BJ (cell line): ENCODE results near the gene ADRA2C. TPM values are rescaled to one million over a fixed set of nuclear protein-coding genes. Genes with fewer than 3 reads are reported as not detected.

Experiments
- CTCF ChIA-PET: fragments of 350-600 bp; formaldehyde crosslinking; extraction: SDS; loops from one replicate; lab custom pipeline; 2021; ENCODE audit warnings: antibody characterized with exemption, inconsistent platforms; lab: Yijun Ruan, JAX
- POLR2A ChIA-PET: fragments of 300-600 bp; sonication (Branson Sonifier 250); formaldehyde crosslinking; extraction: SDS; loops from one replicate; lab custom pipeline; 2021; ENCODE audit warnings: antibody characterized with exemption; lab: Charles Lee
- DNase-seq: peaks from one replicate; pipeline ENCODE4 v3.0.0-alpha.2; 2011; ENCODE audit warnings: low read depth
- H3K27me3 ChIP-seq: 2 replicates; pipeline ENCODE4 v1.6.0; 2011; ENCODE audit warnings: low read length; ENCODE audit not compliant: control insufficient read depth, insufficient read depth
- H3K36me3 ChIP-seq: 2 replicates; pipeline ENCODE4 v1.5.1; 2011; ENCODE audit warnings: low read length; ENCODE audit not compliant: control insufficient read depth, insufficient read depth
- H3K4me3 ChIP-seq: 2 replicates; pipeline ENCODE4 v1.5.1; 2011; ENCODE audit warnings: low read depth, mild to moderate bottlenecking, control low read depth, low read length
- polyA plus RNA-seq: library from polyadenylated mRNA; depleted of rRNA; stranded (reverse); fragments of >200 nt; gene quantifications from 2 replicates; pipeline ENCODE4 v1.2.3, GENCODE V29; 2011
- TF ChIP-seq, protein P1 (sequence below): IDR thresholded peaks from 2 replicates; pipeline ENCODE4 v1.5.1; 2011; ENCODE audit warnings: low read depth, mild to moderate bottlenecking, control low read depth, inconsistent platforms, low read length, moderate library complexity; ENCODE audit not compliant: insufficient read depth

The ADRA2C gene
- polyA plus RNA-seq, 1 experiment: 0.20 TPM

GRCh38 chr4:3801931-3802550 is 35.9 kb downstream of the ADRA2C start:
- POLR2A ChIA-PET: no interaction called here
- DNase-seq: no peak
- TF ChIP-seq, protein P1, sequence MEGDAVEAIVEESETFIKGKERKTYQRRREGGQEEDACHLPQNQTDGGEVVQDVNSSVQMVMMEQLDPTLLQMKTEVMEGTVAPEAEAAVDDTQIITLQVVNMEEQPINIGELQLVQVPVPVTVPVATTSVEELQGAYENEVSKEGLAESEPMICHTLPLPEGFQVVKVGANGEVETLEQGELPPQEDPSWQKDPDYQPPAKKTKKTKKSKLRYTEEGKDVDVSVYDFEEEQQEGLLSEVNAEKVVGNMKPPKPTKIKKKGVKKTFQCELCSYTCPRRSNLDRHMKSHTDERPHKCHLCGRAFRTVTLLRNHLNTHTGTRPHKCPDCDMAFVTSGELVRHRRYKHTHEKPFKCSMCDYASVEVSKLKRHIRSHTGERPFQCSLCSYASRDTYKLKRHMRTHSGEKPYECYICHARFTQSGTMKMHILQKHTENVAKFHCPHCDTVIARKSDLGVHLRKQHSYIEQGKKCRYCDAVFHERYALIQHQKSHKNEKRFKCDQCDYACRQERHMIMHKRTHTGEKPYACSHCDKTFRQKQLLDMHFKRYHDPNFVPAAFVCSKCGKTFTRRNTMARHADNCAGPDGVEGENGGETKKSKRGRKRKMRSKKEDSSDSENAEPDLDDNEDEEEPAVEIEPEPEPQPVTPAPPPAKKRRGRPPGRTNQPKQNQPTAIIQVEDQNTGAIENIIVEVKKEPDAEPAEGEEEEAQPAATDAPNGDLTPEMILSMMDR: no peak
- CTCF ChIA-PET: no interaction called here
- Histone ChIP-seq H3K4me3 (no peak overlapping the region), H3K36me3 (no peaks in the 10 kb centered on the region), H3K27me3 (peaks cover 2% of the 10 kb centered on the region)

- ChIA-PET POLR2A (no interaction called here), CTCF (interaction anchor here (0.6 kb wide), 1 partner anchor 15 kb away, joined by 3 read pairs; no protein-coding TSS in a partner anchor)
- TF ChIP-seq, protein P1: no peak
- DNase-seq: no peak
- H3K4me3 ChIP-seq: no peak overlapping the region
- H3K27me3 ChIP-seq: peaks cover 3% of the 10 kb centered on the region
- no peaks in the 10 kb centered on the region for H3K36me3 ChIP-seq
Measured at GRCh38 chr4:3802571-3803474, 36.6 kb downstream of the ADRA2C start.

- TF ChIP-seq, protein P1: no peak
- no peak for DNase-seq
- H3K27me3 ChIP-seq: peaks cover 4% of the 10 kb centered on the region
- H3K4me3 ChIP-seq: no peak overlapping the region
- POLR2A ChIA-PET: no interaction called here
- CTCF ChIA-PET: interaction anchor here (0.6 kb wide), 1 partner anchor 16 kb away, joined by 3 read pairs; no protein-coding TSS in a partner anchor
- H3K36me3 ChIP-seq: no peaks in the 10 kb centered on the region
Measured at GRCh38 chr4:3803475-3803847, 37.3 kb downstream of the ADRA2C start.

DNA sequence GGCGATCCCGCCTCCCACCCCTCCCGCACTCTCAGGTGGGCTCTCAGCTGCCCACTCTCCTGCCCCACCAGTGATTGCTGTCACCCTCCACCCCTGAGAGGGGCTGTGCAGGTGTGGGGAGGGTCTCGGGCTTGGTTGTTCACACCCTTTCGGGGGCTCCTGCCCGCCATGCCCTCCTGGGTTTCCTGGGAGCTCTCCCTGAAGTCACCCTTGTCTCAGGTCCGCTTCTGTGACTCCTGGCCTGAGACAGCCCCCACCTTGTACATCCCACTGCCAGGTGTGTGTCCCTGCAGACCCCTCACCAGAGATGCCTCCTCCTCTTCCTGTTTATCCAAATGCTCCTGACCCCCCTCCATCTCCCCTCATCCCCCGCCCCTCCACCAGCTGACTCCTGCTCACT is 37.8 kb downstream of the ADRA2C start:
- H3K4me3 ChIP-seq: no peak overlapping the region
- H3K27me3 ChIP-seq: peaks cover 4% of the 10 kb centered on the region
- H3K36me3 ChIP-seq: no peaks in the 10 kb centered on the region
- ChIA-PET POLR2A (no interaction called here), CTCF (no interaction called here)
- DNase-seq: no peak
- TF ChIP-seq, protein P1: no peak

GRCh38 chr4:3805026-3805425 is 38.8 kb downstream of the ADRA2C start:
- Histone ChIP-seq H3K4me3 (no peak overlapping the region), H3K27me3 (peaks cover 4% of the 10 kb centered on the region), H3K36me3 (no peaks in the 10 kb centered on the region)
- TF ChIP-seq, protein P1: no peak
- CTCF ChIA-PET: no interaction called here
- no peak for DNase-seq
- POLR2A ChIA-PET: no interaction called here
